HepG2 (cell line): Measurements from ENCODE around the gene NET1. TPM values are rescaled to one million over a fixed set of nuclear protein-coding genes. Genes with fewer than 3 reads are reported as not detected.

Source experiments
- ATRX ChIP-seq: sonication (generic); formaldehyde crosslinking; IDR thresholded peaks from 2 replicates; pipeline ENCODE4 v1.4.0; 2020; ENCODE audit warnings: missing genetic modification reagents, borderline replicate concordance
- GRHL1 ChIP-seq: sonication (generic); formaldehyde crosslinking; conservative IDR thresholded peaks from 2 replicates; pipeline ENCODE4 v1.8.0; 2022; ENCODE audit warnings: missing genetic modification reagents
- HMG20B ChIP-seq: conservative IDR thresholded peaks from 2 replicates; pipeline ENCODE4 v1.6.1; 2016; ENCODE audit warnings: missing genetic modification reagents, missing compliant biosample characterization
- RERE ChIP-seq: IDR thresholded peaks from 2 replicates; pipeline ENCODE4 v1.6.1; 2016; ENCODE audit warnings: low read depth, missing genetic modification reagents, missing compliant biosample characterization
- STAG1 ChIP-seq: sonication (generic); formaldehyde crosslinking; IDR thresholded peaks from 2 replicates; pipeline ENCODE4 v1.4.0; 2020; ENCODE audit warnings: missing genetic modification reagents
- ZKSCAN8 ChIP-seq: IDR thresholded peaks from 2 replicates; pipeline ENCODE4 v1.6.1; 2016; ENCODE audit warnings: borderline replicate concordance, missing genetic modification reagents, missing compliant biosample characterization
- ZNF670 ChIP-seq: sonication (generic); formaldehyde crosslinking; IDR thresholded peaks from 2 replicates; pipeline ENCODE4 v1.8.0; 2022; ENCODE audit warnings: mild to moderate bottlenecking, missing genetic modification reagents, borderline replicate concordance
- polyA plus RNA-seq, 8 experiments: library from polyadenylated mRNA; depleted of rRNA in 3 of 8; stranded (reverse) in 7 of 8; unstranded in 1 of 8; fragments of >200 nt; fragmentation: Illumina TruSeq in 4 of 8; extraction: Trizol in 4 of 8; gene quantifications; 2 replicates each; pipeline versions ENCODE4 v1.2.1 to v1.2.3, GENCODE V29; 2011 to 2016; ENCODE audit warnings: low read depth in 4 of 8, missing spikeins in 1 of 8, mixed read lengths in 1 of 8; ENCODE audit not compliant: insufficient read depth in 1 of 8
- total RNA-seq, 5 experiments: library from RNA; depleted of rRNA; stranded (reverse); fragments of >200 nt; fragmentation: Illumina TruSeq; extraction: Trizol; gene quantifications; 2 replicates each; pipeline ENCODE4 v1.2.3, GENCODE V29; 2016; ENCODE audit warnings: low read depth in 1 of 5

Gene NET1
- total and polyA plus RNA-seq, 2 of the 13 experiments (the other 11 are each of a cell fraction or from before 2014, with no cell fraction given), result 48.1 to 65.8 TPM

- TF ChIP-seq RERE (CRISPR knock-in tag) (no peak), HMG20B (CRISPR knock-in tag) (no peak), ATRX (CRISPR knock-in tag) (no peak), ZNF670 (CRISPR knock-in tag) (no peak), ZKSCAN8 (no peak), GRHL1 (CRISPR knock-in tag) (no peak), STAG1 (no peak)
- TF ChIP-seq, all 625 proteins: peak for 0
Observed at GRCh38 chr10:5484205-5484604, 71.8 kb downstream of the NET1 start (continued).
